ENCODE results near the gene QRFP.

QRFP gene

DNA sequence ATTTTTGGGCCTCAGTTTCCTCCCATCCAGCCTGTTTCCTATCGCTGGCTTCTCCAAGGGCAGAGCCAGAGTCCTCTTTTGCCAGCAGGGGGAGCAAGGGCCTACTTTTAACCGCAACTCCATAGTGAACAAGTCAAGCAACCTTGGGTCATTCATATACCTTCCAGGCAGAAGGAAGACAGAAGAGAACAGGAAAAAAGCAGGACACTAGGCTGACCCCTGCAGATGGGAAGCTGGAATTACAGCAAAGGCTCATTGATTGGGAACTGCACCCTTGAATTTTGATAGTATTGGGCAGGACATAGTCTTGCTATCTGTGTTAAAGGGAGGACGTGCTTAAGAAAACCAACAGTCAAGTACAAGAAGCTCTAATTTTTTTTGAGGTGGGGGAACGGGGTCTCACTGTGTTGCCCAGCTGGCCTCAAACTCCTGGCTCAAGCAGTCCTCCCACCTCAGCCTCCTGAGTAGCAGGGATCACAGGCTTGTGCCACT, 30.1 kb downstream of the QRFP start:
- TF ChIP-seq RAD21 (IDR thresholded peaks at IDR 0.05; ENCODE audit: low read depth): peak; percentile 73
- no peak for TF ChIP-seq EGR1 (IDR thresholded peaks at IDR 0.05)

DNA sequence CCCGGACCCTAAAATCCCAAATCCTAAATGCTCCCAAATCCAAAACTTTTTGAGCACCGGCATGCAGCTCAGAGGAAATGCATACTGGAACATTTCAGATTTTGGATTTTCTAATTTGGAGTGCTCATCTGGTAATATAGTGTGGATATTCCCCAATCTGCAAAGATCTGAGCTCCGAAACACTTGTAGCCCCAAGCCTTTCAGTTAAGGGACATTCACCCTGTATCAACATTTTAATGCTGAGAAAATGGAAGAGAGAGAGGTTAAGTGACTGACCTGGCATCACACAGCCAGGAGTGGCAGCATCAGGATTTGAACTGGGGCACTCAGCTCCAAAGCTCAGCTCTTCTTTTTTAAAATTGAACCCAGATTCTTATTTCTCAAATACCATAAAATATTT, 30.7 kb downstream of the QRFP start:
- TF ChIP-seq TAF1 (IDR thresholded peaks at IDR 0.05; ENCODE audit: low read depth) (no peak), YY1 (IDR thresholded peaks at IDR 0.05; ENCODE audit: low read depth) (no peak), TCF12 (IDR thresholded peaks at IDR 0.05; ENCODE audit: low read depth) (no peak), CEBPB (IDR thresholded peaks at IDR 0.05) (no peak), FOXM1 (IDR thresholded peaks at IDR 0.05; ENCODE audit: borderline replicate concordance, low read depth) (no peak), NFIC (IDR thresholded peaks at IDR 0.05) (no peak), EGR1 (IDR thresholded peaks at IDR 0.05) (no peak), TEAD4 (IDR thresholded peaks at IDR 0.05) (no peak), CREB1 (IDR thresholded peaks at IDR 0.05; ENCODE audit: low read depth) (no peak), EP300 (IDR thresholded peaks at IDR 0.05; ENCODE audit: borderline replicate concordance) (no peak), RAD21 (IDR thresholded peaks at IDR 0.05; ENCODE audit: low read depth) (no peak), ZBTB7A (IDR thresholded peaks at IDR 0.05; ENCODE audit: low read depth) (no peak)
- TF ChIP-seq, protein P1, sequence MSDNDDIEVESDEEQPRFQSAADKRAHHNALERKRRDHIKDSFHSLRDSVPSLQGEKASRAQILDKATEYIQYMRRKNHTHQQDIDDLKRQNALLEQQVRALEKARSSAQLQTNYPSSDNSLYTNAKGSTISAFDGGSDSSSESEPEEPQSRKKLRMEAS (IDR thresholded peaks at IDR 0.05): no peak
- TF ChIP-seq, protein P2, sequence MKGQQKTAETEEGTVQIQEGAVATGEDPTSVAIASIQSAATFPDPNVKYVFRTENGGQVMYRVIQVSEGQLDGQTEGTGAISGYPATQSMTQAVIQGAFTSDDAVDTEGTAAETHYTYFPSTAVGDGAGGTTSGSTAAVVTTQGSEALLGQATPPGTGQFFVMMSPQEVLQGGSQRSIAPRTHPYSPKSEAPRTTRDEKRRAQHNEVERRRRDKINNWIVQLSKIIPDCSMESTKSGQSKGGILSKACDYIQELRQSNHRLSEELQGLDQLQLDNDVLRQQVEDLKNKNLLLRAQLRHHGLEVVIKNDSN (IDR thresholded peaks at IDR 0.05): no peak
- TF ChIP-seq, protein P3, sequence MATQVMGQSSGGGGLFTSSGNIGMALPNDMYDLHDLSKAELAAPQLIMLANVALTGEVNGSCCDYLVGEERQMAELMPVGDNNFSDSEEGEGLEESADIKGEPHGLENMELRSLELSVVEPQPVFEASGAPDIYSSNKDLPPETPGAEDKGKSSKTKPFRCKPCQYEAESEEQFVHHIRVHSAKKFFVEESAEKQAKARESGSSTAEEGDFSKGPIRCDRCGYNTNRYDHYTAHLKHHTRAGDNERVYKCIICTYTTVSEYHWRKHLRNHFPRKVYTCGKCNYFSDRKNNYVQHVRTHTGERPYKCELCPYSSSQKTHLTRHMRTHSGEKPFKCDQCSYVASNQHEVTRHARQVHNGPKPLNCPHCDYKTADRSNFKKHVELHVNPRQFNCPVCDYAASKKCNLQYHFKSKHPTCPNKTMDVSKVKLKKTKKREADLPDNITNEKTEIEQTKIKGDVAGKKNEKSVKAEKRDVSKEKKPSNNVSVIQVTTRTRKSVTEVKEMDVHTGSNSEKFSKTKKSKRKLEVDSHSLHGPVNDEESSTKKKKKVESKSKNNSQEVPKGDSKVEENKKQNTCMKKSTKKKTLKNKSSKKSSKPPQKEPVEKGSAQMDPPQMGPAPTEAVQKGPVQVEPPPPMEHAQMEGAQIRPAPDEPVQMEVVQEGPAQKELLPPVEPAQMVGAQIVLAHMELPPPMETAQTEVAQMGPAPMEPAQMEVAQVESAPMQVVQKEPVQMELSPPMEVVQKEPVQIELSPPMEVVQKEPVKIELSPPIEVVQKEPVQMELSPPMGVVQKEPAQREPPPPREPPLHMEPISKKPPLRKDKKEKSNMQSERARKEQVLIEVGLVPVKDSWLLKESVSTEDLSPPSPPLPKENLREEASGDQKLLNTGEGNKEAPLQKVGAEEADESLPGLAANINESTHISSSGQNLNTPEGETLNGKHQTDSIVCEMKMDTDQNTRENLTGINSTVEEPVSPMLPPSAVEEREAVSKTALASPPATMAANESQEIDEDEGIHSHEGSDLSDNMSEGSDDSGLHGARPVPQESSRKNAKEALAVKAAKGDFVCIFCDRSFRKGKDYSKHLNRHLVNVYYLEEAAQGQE (IDR thresholded peaks at IDR 0.05; ENCODE audit: low read depth): no peak

DNA sequence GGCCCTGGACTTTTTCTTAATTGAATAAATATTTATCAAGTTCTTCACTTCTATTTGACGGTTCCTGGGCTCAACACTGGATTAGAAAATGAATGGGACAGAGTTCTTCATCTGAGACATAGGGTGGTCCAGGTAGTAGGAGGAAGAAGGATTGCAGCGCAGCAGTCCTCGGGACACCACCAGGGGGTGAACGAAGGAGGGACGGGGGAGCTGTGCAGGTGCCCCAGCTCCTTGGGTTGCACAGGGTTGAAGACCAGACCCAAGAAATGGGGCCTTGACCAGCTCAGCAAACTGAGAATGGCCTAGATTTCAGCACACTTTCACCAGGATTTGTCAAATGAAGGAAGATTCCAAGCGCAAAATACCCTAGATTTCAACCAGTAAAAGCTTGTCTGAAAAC, 32.1 kb downstream of the QRFP start:
- no peak for TF ChIP-seq TAF1 (IDR thresholded peaks at IDR 0.05; ENCODE audit: low read depth)
- TF ChIP-seq RAD21 (IDR thresholded peaks at IDR 0.05; ENCODE audit: low read depth): no peak
- TF ChIP-seq TEAD4 (IDR thresholded peaks at IDR 0.05): no peak
- TF ChIP-seq, protein P3 (IDR thresholded peaks at IDR 0.05; ENCODE audit: low read depth): no peak
- TF ChIP-seq, protein P1 (IDR thresholded peaks at IDR 0.05): no peak
- no peak for TF ChIP-seq FOXM1 (IDR thresholded peaks at IDR 0.05; ENCODE audit: borderline replicate concordance, low read depth)
- TF ChIP-seq TCF12 (IDR thresholded peaks at IDR 0.05; ENCODE audit: low read depth): no peak
- no peak for TF ChIP-seq CREB1 (IDR thresholded peaks at IDR 0.05; ENCODE audit: low read depth)
- no peak for TF ChIP-seq YY1 (IDR thresholded peaks at IDR 0.05; ENCODE audit: low read depth)
- no peak for TF ChIP-seq ZBTB7A (IDR thresholded peaks at IDR 0.05; ENCODE audit: low read depth)
- TF ChIP-seq NFIC (IDR thresholded peaks at IDR 0.05): no peak
- TF ChIP-seq EP300 (IDR thresholded peaks at IDR 0.05; ENCODE audit: borderline replicate concordance): no peak
- TF ChIP-seq, protein P2 (IDR thresholded peaks at IDR 0.05): no peak
- no peak for TF ChIP-seq EGR1 (IDR thresholded peaks at IDR 0.05)
- TF ChIP-seq CEBPB (IDR thresholded peaks at IDR 0.05): no peak

DNA sequence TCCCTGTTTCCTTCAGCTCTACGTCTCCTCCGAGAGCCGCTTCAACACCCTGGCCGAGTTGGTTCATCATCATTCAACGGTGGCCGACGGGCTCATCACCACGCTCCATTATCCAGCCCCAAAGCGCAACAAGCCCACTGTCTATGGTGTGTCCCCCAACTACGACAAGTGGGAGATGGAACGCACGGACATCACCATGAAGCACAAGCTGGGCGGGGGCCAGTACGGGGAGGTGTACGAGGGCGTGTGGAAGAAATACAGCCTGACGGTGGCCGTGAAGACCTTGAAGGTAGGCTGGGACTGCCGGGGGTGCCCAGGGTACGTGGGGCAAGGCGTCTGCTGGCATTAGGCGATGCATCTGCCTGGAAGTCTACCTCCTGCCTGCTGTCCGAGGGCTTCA, 33.9 kb downstream of the QRFP start:
- TF ChIP-seq EP300 (IDR thresholded peaks at IDR 0.05; ENCODE audit: borderline replicate concordance): no peak
- TF ChIP-seq, protein P2 (IDR thresholded peaks at IDR 0.05): no peak
- TF ChIP-seq CEBPB (IDR thresholded peaks at IDR 0.05): no peak
- no peak for TF ChIP-seq RAD21 (IDR thresholded peaks at IDR 0.05; ENCODE audit: low read depth)
- TF ChIP-seq, protein P3 (IDR thresholded peaks at IDR 0.05; ENCODE audit: low read depth): no peak
- no peak for TF ChIP-seq NFIC (IDR thresholded peaks at IDR 0.05)
- no peak for TF ChIP-seq EGR1 (IDR thresholded peaks at IDR 0.05)
- no peak for TF ChIP-seq TEAD4 (IDR thresholded peaks at IDR 0.05)
- TF ChIP-seq, protein P1 (IDR thresholded peaks at IDR 0.05): no peak
- TF ChIP-seq ZBTB7A (IDR thresholded peaks at IDR 0.05; ENCODE audit: low read depth): no peak
- TF ChIP-seq FOXM1 (IDR thresholded peaks at IDR 0.05; ENCODE audit: borderline replicate concordance, low read depth): no peak
- no peak for TF ChIP-seq TAF1 (IDR thresholded peaks at IDR 0.05; ENCODE audit: low read depth)
- no peak for TF ChIP-seq TCF12 (IDR thresholded peaks at IDR 0.05; ENCODE audit: low read depth)
